GM15510 (cell line): ENCODE results near the gene NPC1L1.

Experiments
- POLR2A ChIP-seq: IDR thresholded peaks from 3 replicates; pipeline ENCODE4 v1.6.1; 2011; ENCODE audit warnings: borderline replicate concordance; ENCODE audit not compliant: insufficient read length; ENCODE audit errors: extremely low read depth

The NPC1L1 gene

GRCh38 chr7:44533301-44534055 is 7.7 kb downstream of the NPC1L1 start:
- TF ChIP-seq POLR2A = no peak

GRCh38 chr7:44531421-44532380 is 9.4 kb downstream of the NPC1L1 start:
- no peak for TF ChIP-seq POLR2A

GRCh38 chr7:44530990-44531389 is 10.1 kb downstream of the NPC1L1 start:
- no peak for TF ChIP-seq POLR2A

GRCh38 chr7:44524811-44525388 is 16.2 kb downstream of the NPC1L1 start:
- no peak for TF ChIP-seq POLR2A

GRCh38 chr7:44522315-44522714 is 18.8 kb downstream of the NPC1L1 start:
- TF ChIP-seq POLR2A = no peak

- no peak for TF ChIP-seq POLR2A
Measured at GRCh38 chr7:44521347-44522095, 19.6 kb downstream of the NPC1L1 start.

GRCh38 chr7:44520574-44520973 is 20.6 kb downstream of the NPC1L1 start:
- no peak for TF ChIP-seq POLR2A

- TF ChIP-seq POLR2A = no peak
Measured at GRCh38 chr7:44519546-44519945, 21.6 kb downstream of the NPC1L1 start.

GRCh38 chr7:44518761-44519160 is 22.4 kb downstream of the NPC1L1 start:
- TF ChIP-seq POLR2A = no peak

GRCh38 chr7:44517175-44517574 is 24.0 kb downstream of the NPC1L1 start:
- no peak for TF ChIP-seq POLR2A

GRCh38 chr7:44515590-44516268 is 25.4 kb downstream of the NPC1L1 start:
- no peak for TF ChIP-seq POLR2A

- no peak for TF ChIP-seq POLR2A
Measured at GRCh38 chr7:44512736-44513135, 28.4 kb downstream of the NPC1L1 start.

GRCh38 chr7:44511863-44512468 is 29.2 kb downstream of the NPC1L1 start:
- no peak for TF ChIP-seq POLR2A

GRCh38 chr7:44511236-44511635 is 29.9 kb downstream of the NPC1L1 start:
- no peak for TF ChIP-seq POLR2A

- TF ChIP-seq POLR2A = no peak
Measured at GRCh38 chr7:44508328-44509030, 32.7 kb downstream of the NPC1L1 start.
